ENCODE results near the gene SNCB. TPM values are rescaled to one million over a fixed set of nuclear protein-coding genes. Genes with fewer than 3 reads are reported as not detected.

The SNCB gene
- under 1 TPM; 0.34 to 0.67 TPM for total RNA-seq

DNA sequence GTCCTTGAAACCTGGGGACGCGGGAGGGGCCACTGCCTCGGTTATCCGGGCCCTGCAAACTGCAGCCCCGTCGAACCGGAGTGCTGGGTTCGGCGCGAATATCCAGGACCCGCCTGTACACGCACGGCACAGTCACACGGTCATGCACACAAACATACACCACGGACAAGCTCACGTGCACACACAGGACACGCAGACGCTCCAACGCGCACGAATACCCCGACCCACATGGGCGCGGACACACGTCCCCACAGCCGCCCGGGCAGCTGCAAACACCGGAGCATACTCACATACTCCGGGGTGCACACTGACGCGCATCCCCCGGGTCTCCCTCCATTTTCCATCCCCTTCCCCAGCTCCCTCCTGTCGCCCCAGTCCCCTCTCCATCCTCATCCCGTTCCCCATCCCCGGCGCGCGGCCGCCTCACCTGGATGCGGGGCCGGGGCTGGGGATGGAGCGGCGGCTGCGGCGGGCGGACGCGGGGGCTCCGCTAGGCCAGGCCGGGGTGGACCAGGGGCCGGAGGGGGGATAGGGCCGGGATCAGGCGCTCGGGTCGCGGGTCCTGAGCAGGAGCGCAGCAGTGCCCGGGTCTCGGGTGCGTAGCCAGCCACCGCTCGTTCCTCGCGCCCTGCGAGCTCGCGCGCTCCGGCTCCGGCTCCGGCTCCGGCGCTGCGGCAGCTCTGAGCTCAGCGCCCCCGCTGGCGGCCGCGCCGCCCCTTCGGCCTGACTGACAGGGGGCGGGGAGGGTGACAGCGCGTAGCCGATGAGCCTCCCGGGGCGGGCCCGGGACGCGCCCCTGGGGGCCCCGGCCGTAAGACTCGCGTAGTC is at the start of gene SNCB, which contains the start of gene EIF4E1B:
SNCB (minus strand) TSS at position 682 of the 828 bp plus-strand sequence. CDS start 880 bp downstream, outside the sequence.
EIF4E1B (plus strand) TSS at position 823 of the 828 bp plus-strand sequence. CDS start 12,113 bp downstream, outside the sequence.

GRCh38 chr5:176647030-176647842 is 16.9 kb upstream of the SNCB start, which contains the start of gene TSPAN17:
Gene TSPAN17 (plus strand): TSS chr5:176647484. CDS start chr5:176647616, 132 bp downstream.

DNA sequence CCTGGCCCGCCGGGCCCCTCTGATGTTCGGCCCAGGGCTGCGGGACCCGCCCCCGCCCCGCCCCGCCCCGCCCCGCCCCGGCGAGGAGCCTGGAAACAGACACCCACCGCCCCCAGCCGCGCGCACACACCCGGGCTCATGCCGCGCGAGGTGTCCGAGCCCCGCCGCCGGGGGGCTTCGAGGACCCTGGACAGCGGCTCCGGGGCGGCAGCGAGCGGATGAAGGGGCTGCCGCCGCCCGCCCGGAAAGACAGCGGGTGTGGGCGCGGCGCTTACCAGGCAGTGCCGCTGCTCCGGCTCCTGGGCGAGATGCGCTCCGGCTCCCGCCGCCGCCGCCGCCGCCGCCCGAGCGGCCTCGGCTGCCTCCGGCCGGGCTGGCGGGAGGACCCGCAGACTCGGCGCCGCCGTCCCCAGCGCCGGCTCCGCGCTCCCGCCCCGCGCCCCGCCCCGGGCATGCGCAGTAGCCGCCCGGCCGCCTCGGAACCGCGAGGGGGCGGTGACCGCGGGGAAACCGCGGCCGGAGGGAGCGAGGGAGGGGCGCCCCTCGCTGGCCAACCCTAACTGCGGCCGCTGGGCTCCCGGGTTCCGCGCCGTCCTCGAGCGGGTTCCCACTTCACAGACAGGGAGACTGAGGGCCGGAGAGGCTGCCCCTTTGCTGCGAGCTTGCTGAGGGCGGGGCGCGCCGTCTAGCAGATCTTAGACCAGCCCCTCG is 20.5 kb downstream of the SNCB start, which contains the start of gene GPRIN1:
GPRIN1 (minus strand) TSS at position 433 of the 711 bp plus-strand sequence. CDS start 10,322 bp downstream, outside the sequence.

Small RNAs within 50 kb of the gene (small RNA-seq; reads per million reads assigned to genes)
- gene MIR4281: 0 reads per million in 2 donors

Other genes with a start within 250 kb of the SNCB start
- gene NOP16, start 241.9 kb downstream of the SNCB start, total RNA-seq: 10 to 100 TPM; 10.3 to 27.6 TPM
- 10 to 100 TPM; 51.6 to 53.0 TPM for gene HIGD2A, start 241.8 kb downstream of the SNCB start, total RNA-seq
- 10 to 100 TPM; 63.3 to 68.6 TPM for gene CLTB, start 214.0 kb downstream of the SNCB start, total RNA-seq
- 10 to 100 TPM; 33.4 to 49.6 TPM for gene FAF2, start 182.1 kb downstream of the SNCB start, total RNA-seq
- gene RNF44, start 93.1 kb downstream of the SNCB start, total RNA-seq: 1 to 10 TPM; 4.3 to 5.9 TPM
- gene CDHR2, start 81.2 kb downstream of the SNCB start, total RNA-seq: not detected
- 10 to 100 TPM; 11.4 to 14.3 TPM for gene GPRIN1, start 20.4 kb downstream of the SNCB start, total RNA-seq
- not detected for gene EIF4E1B, start 141 bp upstream of the SNCB start, total RNA-seq
- gene TSPAN17, start 16.9 kb upstream of the SNCB start, total RNA-seq: 10 to 100 TPM; 36.0 to 38.2 TPM
- gene UNC5A, start 180.0 kb upstream of the SNCB start, total RNA-seq: not detected

Data from melanocyte of skin (primary cell).